ENCODE measurements around the gene APOL1.

DNA sequence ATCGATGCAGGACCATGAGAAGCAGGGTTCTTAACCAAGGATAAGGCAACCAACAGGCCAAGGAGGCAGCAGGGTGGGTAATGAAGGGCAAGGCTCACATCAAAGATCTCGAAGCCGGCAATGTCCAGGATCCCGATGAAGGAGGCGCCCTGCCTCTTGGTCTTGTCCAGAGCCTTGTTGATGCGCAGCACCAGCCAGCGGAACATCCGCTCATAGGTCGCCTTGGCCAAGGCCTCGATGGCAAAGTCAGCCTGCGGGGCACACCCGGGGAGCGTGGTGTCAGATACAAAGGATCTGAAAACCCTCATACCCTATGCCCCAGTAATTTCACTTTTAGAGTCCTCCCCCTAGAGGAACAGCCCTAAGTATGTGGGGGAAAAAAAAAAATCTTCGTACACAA lies 63.5 kb downstream of the APOL1 start:
- TF ChIP-seq POLR2AphosphoS5 (IDR thresholded peaks at IDR 0.05; ENCODE audit: insufficient read depth, low read depth, low read length) (peak; percentile 3), CTCF (IDR thresholded peaks at IDR 0.05; ENCODE audit: extremely low read depth in 1 of 2, insufficient read depth in 1 of 2, low read depth in 1 of 2, low read length in 2 of 2) (no peak), MAX (IDR thresholded peaks at IDR 0.05; ENCODE audit: insufficient read depth, insufficient read length) (no peak), POLR2A (IDR thresholded peaks at IDR 0.05; ENCODE audit: low read depth, low read length) (no peak), EZH2 (IDR thresholded peaks at IDR 0.05; ENCODE audit: borderline replicate concordance, low read depth, low read length, severe bottlenecking) (no peak), FOS (IDR thresholded peaks at IDR 0.05; ENCODE audit: borderline replicate concordance, insufficient read depth, low read length) (no peak), MYC (IDR thresholded peaks at IDR 0.05; ENCODE audit: low read depth, low read length) (no peak), GATA2 (IDR thresholded peaks at IDR 0.05; ENCODE audit: insufficient read depth, insufficient read length, low read depth, low read length) (no peak), JUN (IDR thresholded peaks at IDR 0.05; ENCODE audit: borderline replicate concordance, insufficient read depth, insufficient read length, low read depth) (no peak)
